Endothelial cell of umbilical vein (primary cell): Measurements from ENCODE around the gene USP11. TPM values are rescaled to one million over a fixed set of nuclear protein-coding genes. Genes with fewer than 3 reads are reported as not detected.

Experiments
- BruUV-seq: library from RNA; stranded (reverse); fragments of 400-500 nt; replicated peaks from 2 replicates; lab custom pipeline; 2021; lab: Mats Ljungman, UMichigan
- CTCF ChIA-PET: fragments of 300-600, 350-600 bp; sonication (Branson Sonifier 250); formaldehyde crosslinking; loops from one replicate; lab custom pipeline; 2021; ENCODE audit warnings: antibody characterized with exemption, inconsistent platforms; lab: Charles Lee
- POLR2A ChIA-PET: fragments of 300-600, 350-600 bp; sonication (Branson Sonifier 250); formaldehyde crosslinking; loops from one replicate; lab custom pipeline; 2021; ENCODE audit warnings: antibody characterized with exemption, inconsistent platforms; lab: Charles Lee
- DNase-seq: peaks from one replicate; pipeline ENCODE4 v3.0.0-alpha.2; 2011; ENCODE audit warnings: low read depth, low spot score
- FAIRE-seq: peaks from 2 replicates; lab custom pipeline; 2011; peaks lifted over from hg19 to GRCh38; lab: Jason Lieb, UNC
- H2AFZ ChIP-seq: 2 replicates; pipeline ENCODE4 v1.6.0; 2012; ENCODE audit warnings: low read depth, low read length, control low read depth, inconsistent platforms
- H3K27ac ChIP-seq: 2 replicates; pipeline ENCODE4 v1.5.1; 2011; ENCODE audit warnings: low read depth, mild to moderate bottlenecking, control low read depth, low read length, moderate library complexity; ENCODE audit not compliant: insufficient read depth
- H3K27me3 ChIP-seq, 2 experiments: 2 replicates each; pipeline versions ENCODE4 v1.6.0 to v1.6.1; 2011; ENCODE audit warnings: low read length in 2 of 2, mixed read lengths in 1 of 2; ENCODE audit not compliant: control insufficient read depth in 2 of 2, insufficient read depth in 2 of 2
- H3K36me3 ChIP-seq, 2 experiments: 2 replicates in 1 of 2; 3 replicates in 1 of 2; pipeline ENCODE4 v1.5.1; 2011; ENCODE audit warnings: low read length in 2 of 2, mild to moderate bottlenecking in 1 of 2, moderate library complexity in 1 of 2; ENCODE audit not compliant: control insufficient read depth in 2 of 2, insufficient read depth in 2 of 2; ENCODE audit errors: extremely low read depth in 1 of 2
- H3K4me1 ChIP-seq: 3 replicates; pipeline ENCODE4 v1.5.1; 2011; ENCODE audit warnings: mild to moderate bottlenecking, low read length; ENCODE audit not compliant: control insufficient read depth, insufficient read depth; ENCODE audit errors: extremely low read depth
- H3K4me2 ChIP-seq: 2 replicates; pipeline ENCODE4 v1.6.1; 2011; ENCODE audit warnings: low read length, control low read depth, mixed read lengths; ENCODE audit not compliant: insufficient read depth
- H3K4me3 ChIP-seq, 3 experiments: fragments of 200-600 bp in 1 of 3; sonication (generic), shearing (Covaris generic) in 1 of 3; replicated peaks in 1 of 3; 2 replicates each; pipeline ENCODE4 v1.5.1; 2011 to 2016; ENCODE audit warnings: control low read depth in 3 of 3, low read length in 3 of 3, mild to moderate bottlenecking in 2 of 3, inconsistent platforms in 1 of 3, low read depth in 1 of 3, moderate library complexity in 1 of 3; ENCODE audit not compliant: insufficient read depth in 1 of 3
- H3K79me2 ChIP-seq: 2 replicates; pipeline ENCODE4 v1.6.0; 2012; ENCODE audit warnings: low read length, inconsistent platforms; ENCODE audit not compliant: control insufficient read depth, insufficient read depth
- H3K9ac ChIP-seq: replicated peaks from 2 replicates; pipeline ENCODE3; 2011; ENCODE audit warnings: low read length, control low read depth; ENCODE audit not compliant: insufficient read depth; ENCODE audit errors: extremely low read depth
- H3K9me1 ChIP-seq: replicated peaks from 3 replicates; pipeline ENCODE4 v1.6.0; 2011; ENCODE audit warnings: mild to moderate bottlenecking, low read length; ENCODE audit not compliant: control insufficient read depth, insufficient read depth; ENCODE audit errors: extremely low read depth
- H3K9me3 ChIP-seq: replicated peaks from 2 replicates; pipeline ENCODE4 v1.5.1; 2012; ENCODE audit warnings: low read length, inconsistent platforms; ENCODE audit not compliant: control insufficient read depth, insufficient read depth
- H4K20me1 ChIP-seq: replicated peaks from 2 replicates; pipeline ENCODE3; 2011; ENCODE audit warnings: mild to moderate bottlenecking, low read length; ENCODE audit not compliant: control insufficient read depth, insufficient read depth; ENCODE audit errors: extremely low read depth
- EZH2 ChIP-seq: IDR thresholded peaks from 2 replicates; pipeline ENCODE4 v1.6.1; 2012; ENCODE audit warnings: borderline replicate concordance, low read depth, mild to moderate bottlenecking, moderate library complexity, low read length, inconsistent platforms; ENCODE audit not compliant: severe bottlenecking
- FOS ChIP-seq: IDR thresholded peaks from 2 replicates; pipeline ENCODE4 v1.6.1; 2011; ENCODE audit warnings: mild to moderate bottlenecking, low read length, moderate library complexity, borderline replicate concordance; ENCODE audit not compliant: insufficient read depth
- GATA2 ChIP-seq: IDR thresholded peaks from 2 replicates; pipeline ENCODE4 v1.7.0; 2011; ENCODE audit warnings: low read depth, mild to moderate bottlenecking, moderate library complexity, mixed read lengths, low read length; ENCODE audit not compliant: insufficient read length, insufficient read depth
- JUN ChIP-seq: IDR thresholded peaks from 2 replicates; pipeline ENCODE4 v1.6.1; 2011; ENCODE audit warnings: borderline replicate concordance, low read depth; ENCODE audit not compliant: insufficient read length, insufficient read depth
- MYC ChIP-seq: IDR thresholded peaks from one replicate; pipeline ENCODE4 v1.6.1; 2011; ENCODE audit warnings: mild to moderate bottlenecking, low read depth, low read length
- POLR2A ChIP-seq: IDR thresholded peaks from 2 replicates; pipeline ENCODE4 v1.6.1; 2012; ENCODE audit warnings: low read depth, mild to moderate bottlenecking, control low read depth, low read length
- POLR2AphosphoS5 ChIP-seq: IDR thresholded peaks from 2 replicates; pipeline ENCODE4 v1.6.1; 2012; ENCODE audit warnings: low read depth, mild to moderate bottlenecking, control low read depth, low read length, moderate library complexity; ENCODE audit not compliant: insufficient read depth
- dilution Hi-C: fragments of 300-500 bp; cut with MboI; formaldehyde crosslinking; loops from one replicate; pipeline ENCODE4 v1.15.0; 2019; ENCODE audit warnings: low sequenced_read_pairs; ENCODE audit not compliant: extremely low pct_ligation_motif_present
- intact Hi-C: fragments of 100-400 bp; cut with micrococcal nuclease; formaldehyde crosslinking; loops from one replicate; pipeline ENCODE4 v1.10.0; 2022
- polyA plus RNA-seq, 4 experiments: library from polyadenylated mRNA; depleted of rRNA in 3 of 4; stranded (reverse) in 3 of 4; unstranded in 1 of 4; fragments of >200 nt; gene quantifications; 2 replicates each; pipeline versions ENCODE4 v1.2.1 to v1.2.3, GENCODE V29; 2011 to 2012; ENCODE audit warnings: missing spikeins in 1 of 4
- total RNA-seq: library from RNA; stranded (reverse); gene quantifications from 2 replicates; pipeline ENCODE4 v1.2.3, GENCODE V29; 2021
- TF ChIP-seq, protein P1 (sequence below), 2 donors: IDR thresholded peaks; 1 replicate in 1 of 2; 2 replicates in 1 of 2; pipeline ENCODE4 v1.5.1; 2011; ENCODE audit warnings: low read length in 2 of 2, mild to moderate bottlenecking in 2 of 2, moderate library complexity in 2 of 2, control low read depth in 1 of 2, inconsistent platforms in 1 of 2, low read depth in 1 of 2; ENCODE audit not compliant: insufficient read depth in 1 of 2; ENCODE audit errors: extremely low read depth in 1 of 2
- TF ChIP-seq, protein P2 (sequence below): IDR thresholded peaks from 2 replicates; pipeline ENCODE4 v1.6.1; 2011; ENCODE audit not compliant: insufficient read depth, insufficient read length

Gene USP11
- total and polyA plus RNA-seq, 2 donors (not counting 3 experiments of a cell fraction or from before 2014, with no cell fraction given): 24.0 to 36.4 TPM

DNA sequence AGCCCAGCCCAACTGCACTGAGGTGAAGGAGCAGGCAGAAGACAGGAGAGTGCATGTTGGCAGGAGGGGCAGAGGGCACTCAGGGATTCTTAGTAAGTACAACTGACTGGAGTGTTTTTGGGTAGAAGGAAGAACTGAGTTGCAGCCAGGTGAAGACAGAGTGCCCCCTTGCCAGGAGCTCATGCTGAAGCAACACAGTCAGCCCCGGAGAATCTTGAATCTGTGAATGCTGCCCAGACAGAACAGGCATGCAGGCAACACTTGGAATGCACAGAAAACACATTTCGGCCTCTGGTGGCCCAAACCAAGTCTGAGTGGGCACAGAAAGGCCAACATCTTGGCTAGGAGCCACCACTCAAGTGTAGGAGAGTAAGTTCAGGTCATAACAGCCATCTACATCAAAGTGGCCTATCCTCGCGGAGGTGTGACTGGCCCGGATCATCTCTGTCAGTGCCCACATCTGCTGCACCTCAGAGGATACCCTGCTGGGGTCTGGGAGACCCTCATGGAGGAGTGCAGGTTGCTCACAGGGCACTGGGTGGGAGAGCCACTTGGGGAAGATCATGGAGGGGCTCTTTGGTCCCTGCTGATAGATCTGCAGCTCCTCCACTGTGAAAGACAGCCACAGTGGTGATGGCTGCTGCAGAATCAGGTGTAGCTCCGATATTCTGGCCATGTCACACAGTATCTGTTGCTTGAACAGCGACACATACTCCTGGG is 40.4 kb downstream of the USP11 start:
- dilution Hi-C loops (no loop called here), intact Hi-C loops (no loop called here)
- Histone ChIP-seq H3K4me1 (no peaks in the 10 kb centered on the region), H3K9ac (no peak overlapping the region), H3K9me3 (no peaks in the 10 kb centered on the region), H3K9me1 (no peaks in the 10 kb centered on the region), H3K4me3 (no peak overlapping the region), H4K20me1 (no peaks in the 10 kb centered on the region), H3K36me3 (no peaks in the 10 kb centered on the region), H2AFZ (no peak overlapping the region), H3K27ac (no peak overlapping the region), H3K27me3 (no peaks in the 10 kb centered on the region), H3K79me2 (no peaks in the 10 kb centered on the region), H3K4me2 (no peak overlapping the region)
- FAIRE-seq (no peak), DNase-seq (no peak)
- BruUV-seq: no TSS peak
- POLR2A ChIA-PET: no interaction called here
- TF ChIP-seq POLR2AphosphoS5: no peak
- no peak for TF ChIP-seq POLR2A
- no peak for TF ChIP-seq EZH2
- TF ChIP-seq, protein P1, sequence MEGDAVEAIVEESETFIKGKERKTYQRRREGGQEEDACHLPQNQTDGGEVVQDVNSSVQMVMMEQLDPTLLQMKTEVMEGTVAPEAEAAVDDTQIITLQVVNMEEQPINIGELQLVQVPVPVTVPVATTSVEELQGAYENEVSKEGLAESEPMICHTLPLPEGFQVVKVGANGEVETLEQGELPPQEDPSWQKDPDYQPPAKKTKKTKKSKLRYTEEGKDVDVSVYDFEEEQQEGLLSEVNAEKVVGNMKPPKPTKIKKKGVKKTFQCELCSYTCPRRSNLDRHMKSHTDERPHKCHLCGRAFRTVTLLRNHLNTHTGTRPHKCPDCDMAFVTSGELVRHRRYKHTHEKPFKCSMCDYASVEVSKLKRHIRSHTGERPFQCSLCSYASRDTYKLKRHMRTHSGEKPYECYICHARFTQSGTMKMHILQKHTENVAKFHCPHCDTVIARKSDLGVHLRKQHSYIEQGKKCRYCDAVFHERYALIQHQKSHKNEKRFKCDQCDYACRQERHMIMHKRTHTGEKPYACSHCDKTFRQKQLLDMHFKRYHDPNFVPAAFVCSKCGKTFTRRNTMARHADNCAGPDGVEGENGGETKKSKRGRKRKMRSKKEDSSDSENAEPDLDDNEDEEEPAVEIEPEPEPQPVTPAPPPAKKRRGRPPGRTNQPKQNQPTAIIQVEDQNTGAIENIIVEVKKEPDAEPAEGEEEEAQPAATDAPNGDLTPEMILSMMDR (IDR thresholded peaks at IDR 0.05; ENCODE audit: extremely low read depth in 1 of 2, insufficient read depth in 1 of 2, low read depth in 1 of 2, low read length in 2 of 2): no peak
- TF ChIP-seq FOS: no peak
- no peak for TF ChIP-seq JUN
- TF ChIP-seq, protein P2, sequence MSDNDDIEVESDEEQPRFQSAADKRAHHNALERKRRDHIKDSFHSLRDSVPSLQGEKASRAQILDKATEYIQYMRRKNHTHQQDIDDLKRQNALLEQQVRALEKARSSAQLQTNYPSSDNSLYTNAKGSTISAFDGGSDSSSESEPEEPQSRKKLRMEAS: no peak
- no peak for TF ChIP-seq MYC
- TF ChIP-seq GATA2: no peak
- CTCF ChIA-PET: no interaction called here
